Keratinocyte (primary cell): ENCODE measurements around the gene ATG4A. TPM values are rescaled to one million over a fixed set of nuclear protein-coding genes. Genes with fewer than 3 reads are reported as not detected.

ENCODE experiments used
- DNase-seq: peaks from one replicate; pipeline ENCODE4 v3.0.0-alpha.2; 2011; ENCODE audit warnings: low read depth, missing footprints, low spot score
- FAIRE-seq: peaks from 2 replicates; lab custom pipeline; 2011; peaks lifted over from hg19 to GRCh38; lab: Jason Lieb, UNC
- H2AFZ ChIP-seq: 2 replicates; pipeline ENCODE4 v1.6.0; 2012; ENCODE audit warnings: low read length, control low read depth, inconsistent platforms; ENCODE audit not compliant: control insufficient read depth
- H3K27ac ChIP-seq: 2 replicates; pipeline ENCODE4 v1.5.1; 2011; ENCODE audit warnings: low read length; ENCODE audit not compliant: control insufficient read depth, insufficient read depth
- H3K27me3 ChIP-seq: 3 replicates; pipeline ENCODE4 v1.6.0; 2011; ENCODE audit warnings: low read length; ENCODE audit not compliant: control insufficient read depth, insufficient read depth; ENCODE audit errors: extremely low read depth
- H3K36me3 ChIP-seq, 2 experiments: 2 replicates in 1 of 2; 3 replicates in 1 of 2; pipeline ENCODE4 v1.5.1; 2011; ENCODE audit warnings: low read length in 2 of 2, mild to moderate bottlenecking in 1 of 2; ENCODE audit not compliant: control insufficient read depth in 2 of 2, insufficient read depth in 2 of 2; ENCODE audit errors: extremely low read depth in 1 of 2
- H3K4me1 ChIP-seq: 3 replicates; pipeline ENCODE4 v1.5.1; 2011; ENCODE audit warnings: low read length; ENCODE audit not compliant: control insufficient read depth, insufficient read depth; ENCODE audit errors: extremely low read depth
- H3K4me2 ChIP-seq: 3 replicates; pipeline ENCODE4 v1.6.0; 2011; ENCODE audit warnings: low read depth, low read length; ENCODE audit not compliant: control insufficient read depth, insufficient read depth; ENCODE audit errors: extremely low read depth
- H3K4me3 ChIP-seq, 3 experiments: fragments of 200-600 bp in 1 of 3; sonication (generic) in 1 of 3; 2 replicates in 2 of 3; 3 replicates in 1 of 3; pipeline ENCODE4 v1.5.1; 2011 to 2016; ENCODE audit warnings: low read length in 3 of 3, mild to moderate bottlenecking in 3 of 3, control low read depth in 2 of 3, inconsistent platforms in 1 of 3, low read depth in 1 of 3, mixed read lengths in 1 of 3, mixed run types in 1 of 3, moderate library complexity in 1 of 3; ENCODE audit not compliant: control insufficient read depth in 2 of 3, insufficient read depth in 2 of 3; ENCODE audit errors: extremely low read depth in 1 of 3
- H3K79me2 ChIP-seq: 2 replicates; pipeline ENCODE4 v1.6.0; 2012; ENCODE audit warnings: low read length; ENCODE audit not compliant: control insufficient read depth, insufficient read depth
- H3K9ac ChIP-seq: 3 replicates; pipeline ENCODE4 v1.6.0; 2011; ENCODE audit warnings: low read length; ENCODE audit not compliant: control insufficient read depth, insufficient read depth; ENCODE audit errors: extremely low read depth
- H3K9me1 ChIP-seq: 3 replicates; pipeline ENCODE4 v1.6.0; 2011; ENCODE audit warnings: low read length; ENCODE audit not compliant: control insufficient read depth, insufficient read depth; ENCODE audit errors: extremely low read depth
- H3K9me3 ChIP-seq: 2 replicates; pipeline ENCODE4 v1.5.1; 2012; ENCODE audit warnings: low read depth, low read length; ENCODE audit not compliant: control insufficient read depth
- H4K20me1 ChIP-seq: 3 replicates; pipeline ENCODE4 v1.6.0; 2011; ENCODE audit warnings: low read length; ENCODE audit not compliant: control insufficient read depth, insufficient read depth; ENCODE audit errors: extremely low read depth
- EZH2 ChIP-seq: IDR thresholded peaks from one replicate; pipeline ENCODE4 v1.6.1; 2012; ENCODE audit warnings: inconsistent platforms, mild to moderate bottlenecking, low read length, moderate library complexity
- dilution Hi-C: fragments of 300-500 bp; cut with MboI; formaldehyde crosslinking; loops from one replicate; pipeline ENCODE4 v1.7.0; 2020; ENCODE audit warnings: low sequenced_read_pairs; ENCODE audit not compliant: extremely low pct_ligation_motif_present
- polyA plus RNA-seq, 5 experiments: library from polyadenylated mRNA; depleted of rRNA in 3 of 5; stranded (reverse) in 3 of 5; stranded (forward) in 1 of 5; unstranded in 1 of 5; fragments of >200 nt; gene quantifications; 1 replicate in 1 of 5; 2 replicates in 3 of 5; 3 replicates in 1 of 5; pipeline versions ENCODE4 v1.2.1 to v1.2.3, GENCODE V29; 2011 to 2012; ENCODE audit warnings: missing spikeins in 2 of 5, low read depth in 1 of 5, low replicate concordance in 1 of 5
- TF ChIP-seq, protein P1 (sequence below), 3 experiments: IDR thresholded peaks in 1 of 3; conservative IDR thresholded peaks in 1 of 3; optimal IDR thresholded peaks in 1 of 3; 2 replicates in 2 of 3; 3 replicates in 1 of 3; pipeline versions ENCODE3 to v1.5.1; 2011; ENCODE audit warnings: low read length in 3 of 3, mild to moderate bottlenecking in 3 of 3, moderate library complexity in 2 of 3, control low read depth in 1 of 3, inconsistent platforms in 1 of 3; ENCODE audit not compliant: insufficient read depth in 2 of 3; ENCODE audit errors: extremely low read depth in 1 of 3

Gene ATG4A
- polyA plus RNA-seq, 1 donor (not counting 4 experiments of a cell fraction or from before 2014, with no cell fraction given): 19.3 TPM

GRCh38 chrX:108088511-108088910, 3.1 kb upstream of the ATG4A start:
- FAIRE-seq (no peak), DNase-seq (no peak)
- dilution Hi-C loops: no loop called here
- H2AFZ ChIP-seq: no peak overlapping the region
- H3K4me1 ChIP-seq: peaks cover 2% of the 10 kb centered on the region
- no peaks in the 10 kb centered on the region for H3K36me3 ChIP-seq
- no peaks in the 10 kb centered on the region for H3K9me3 ChIP-seq
- H3K9ac ChIP-seq: no peak overlapping the region
- H3K27me3 ChIP-seq: no peaks in the 10 kb centered on the region
- H3K4me2 ChIP-seq: no peak overlapping the region
- H3K4me3 ChIP-seq: no peak overlapping the region
- peaks cover 19% of the 10 kb centered on the region for H3K79me2 ChIP-seq
- no peaks in the 10 kb centered on the region for H3K9me1 ChIP-seq
- H3K27ac ChIP-seq: no peak overlapping the region
- H4K20me1 ChIP-seq: no peaks in the 10 kb centered on the region
- TF ChIP-seq, protein P1, sequence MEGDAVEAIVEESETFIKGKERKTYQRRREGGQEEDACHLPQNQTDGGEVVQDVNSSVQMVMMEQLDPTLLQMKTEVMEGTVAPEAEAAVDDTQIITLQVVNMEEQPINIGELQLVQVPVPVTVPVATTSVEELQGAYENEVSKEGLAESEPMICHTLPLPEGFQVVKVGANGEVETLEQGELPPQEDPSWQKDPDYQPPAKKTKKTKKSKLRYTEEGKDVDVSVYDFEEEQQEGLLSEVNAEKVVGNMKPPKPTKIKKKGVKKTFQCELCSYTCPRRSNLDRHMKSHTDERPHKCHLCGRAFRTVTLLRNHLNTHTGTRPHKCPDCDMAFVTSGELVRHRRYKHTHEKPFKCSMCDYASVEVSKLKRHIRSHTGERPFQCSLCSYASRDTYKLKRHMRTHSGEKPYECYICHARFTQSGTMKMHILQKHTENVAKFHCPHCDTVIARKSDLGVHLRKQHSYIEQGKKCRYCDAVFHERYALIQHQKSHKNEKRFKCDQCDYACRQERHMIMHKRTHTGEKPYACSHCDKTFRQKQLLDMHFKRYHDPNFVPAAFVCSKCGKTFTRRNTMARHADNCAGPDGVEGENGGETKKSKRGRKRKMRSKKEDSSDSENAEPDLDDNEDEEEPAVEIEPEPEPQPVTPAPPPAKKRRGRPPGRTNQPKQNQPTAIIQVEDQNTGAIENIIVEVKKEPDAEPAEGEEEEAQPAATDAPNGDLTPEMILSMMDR (optimal IDR thresholded peaks at IDR 0.05 in 1 of 3, IDR thresholded peaks at IDR 0.05 in 1 of 3, conservative IDR thresholded peaks at IDR 0.05 in 1 of 3; ENCODE audit: extremely low read depth in 1 of 3, insufficient read depth in 2 of 3, low read length in 3 of 3): no peak
- TF ChIP-seq EZH2: no peak

DNA sequence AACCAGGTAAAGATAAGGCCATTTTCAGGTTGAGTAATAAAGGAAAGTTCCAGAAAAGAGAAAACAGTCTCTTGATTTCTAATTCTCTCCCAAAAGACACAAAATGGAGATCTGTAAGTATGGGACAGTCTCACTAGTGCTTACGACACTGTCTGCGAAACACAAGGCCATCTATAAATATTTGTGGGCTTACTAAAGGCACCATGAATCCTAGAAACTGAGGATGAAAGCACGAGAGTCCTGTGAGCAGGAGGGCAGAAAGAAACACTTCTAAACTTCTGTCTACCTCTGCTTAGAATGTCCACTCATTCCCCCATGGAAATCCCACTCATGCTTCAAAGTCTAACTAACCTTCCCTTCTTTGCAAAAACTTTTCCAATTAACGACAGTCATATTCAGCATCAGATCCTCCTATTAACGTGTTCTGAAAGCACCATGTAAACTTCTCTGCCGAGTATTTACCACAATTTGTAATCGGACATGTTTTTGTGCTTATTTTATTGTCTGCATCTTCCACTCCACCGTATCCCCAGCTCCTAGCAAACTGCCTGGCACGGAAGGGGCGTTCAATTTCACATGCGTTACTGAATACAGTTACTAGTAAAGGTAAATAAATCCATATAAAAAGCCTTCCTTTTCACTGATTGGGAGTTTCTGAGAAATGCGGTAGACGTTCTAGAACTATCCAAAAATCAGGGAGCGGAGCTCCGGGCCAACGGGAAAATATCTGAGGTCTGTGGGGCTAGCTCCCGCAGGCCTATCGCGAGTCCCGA, 901 bp upstream of the ATG4A start:
- Histone ChIP-seq H3K79me2 (peaks cover 21% of the 10 kb centered on the region), H3K9me3 (no peaks in the 10 kb centered on the region), H3K4me2 (peak overlapping the region; percentile 64), H3K36me3 (no peaks in the 10 kb centered on the region), H4K20me1 (no peaks in the 10 kb centered on the region), H3K9me1 (no peaks in the 10 kb centered on the region), H3K9ac (peak overlapping the region; percentile 77), H2AFZ (peak overlapping the region; percentile 1), H3K27me3 (no peaks in the 10 kb centered on the region), H3K4me3 (peak overlapping the region; percentile 31 to 80 (median 57)), H3K4me1 (peaks cover 2% of the 10 kb centered on the region), H3K27ac (peak overlapping the region; percentile 86)
- dilution Hi-C loops: no loop called here
- DNase-seq (no peak), FAIRE-seq (peak; percentile 36)
- TF ChIP-seq EZH2: no peak
- TF ChIP-seq, protein P1 (optimal IDR thresholded peaks at IDR 0.05 in 1 of 3, IDR thresholded peaks at IDR 0.05 in 1 of 3, conservative IDR thresholded peaks at IDR 0.05 in 1 of 3; ENCODE audit: extremely low read depth in 1 of 3, insufficient read depth in 2 of 3, low read length in 3 of 3): no peak
